Esophagus squamous epithelium (tissue), 5 donors: ENCODE results near the gene GMPR2. TPM values are rescaled to one million over a fixed set of nuclear protein-coding genes. Genes with fewer than 3 reads are reported as not detected.

ENCODE experiments used
- DNase-seq: peaks from one replicate; lab custom pipeline; 2025; lab: John Stamatoyannopoulos, UW
- H3K27ac ChIP-seq, 4 donors: fragments of 200-600 bp; sonication (generic); one replicate each; pipeline ENCODE4 v1.5.1; 2016 to 2019; ENCODE audit warnings: mild to moderate bottlenecking in 1 of 4
- H3K27me3 ChIP-seq, 4 donors: fragments of 200-600 bp; sonication (generic); 1 replicate in 3 of 4; 2 replicates in 1 of 4; pipeline versions ENCODE4 v1.5.1 to v1.6.0; 2017 to 2021; ENCODE audit warnings: antibody characterized with exemption in 1 of 4
- H3K36me3 ChIP-seq, 3 donors: fragments of 200-600 bp; sonication (generic); one replicate each; pipeline ENCODE4 v1.5.1; 2016 to 2019
- H3K4me1 ChIP-seq, 3 donors: fragments of 200-600 bp; sonication (generic); one replicate each; pipeline ENCODE4 v1.5.1; 2017 to 2019
- H3K4me3 ChIP-seq, 4 donors: fragments of 200-600 bp; sonication (generic); 1 replicate in 3 of 4; 2 replicates in 1 of 4; pipeline ENCODE4 v1.5.1; 2016 to 2019; ENCODE audit warnings: mild to moderate bottlenecking in 2 of 4, moderate library complexity in 1 of 4
- H3K9me3 ChIP-seq, 3 donors: fragments of 200-600 bp; sonication (generic); one replicate each; pipeline ENCODE4 v1.5.1; 2016 to 2019
- POLR2A ChIP-seq, 4 donors: fragments of 450-650 bp; IDR thresholded peaks; one replicate each; pipeline ENCODE4 v1.6.1; 2017; ENCODE audit warnings: antibody characterized with exemption in 4 of 4, mild to moderate bottlenecking in 4 of 4, moderate library complexity in 3 of 4
- WGBS, 2 donors: methylation state at CpG; one replicate each; pipeline ENCODE4 v1.1.5; 2018; 5-methylcytosine and 5-hydroxymethylcytosine counted together
- intact Hi-C: fragments of 100-400 bp; cut with DNase I; formaldehyde crosslinking; loops from one replicate; pipeline ENCODE4 v1.15.0; 2022
- total RNA-seq, 4 donors: library from RNA; depleted of rRNA; stranded (reverse); fragments of >200 nt; gene quantifications; one replicate each; pipeline ENCODE4 v1.1.0, GENCODE V29; 2016
- TF ChIP-seq, protein P1 (sequence below), 6 experiments: fragments of 450-650 bp in 4 of 6; fragments of 200-600 bp in 2 of 6; sonication (generic) in 2 of 6; IDR thresholded peaks; one replicate each; pipeline ENCODE4 v1.5.1; 2016 to 2019; ENCODE audit warnings: antibody characterized with exemption in 6 of 6, mild to moderate bottlenecking in 4 of 6, moderate library complexity in 4 of 6
- donor health status: DM: yes; HTN: yes; CAD: no.

Gene GMPR2
- total RNA-seq, 4 donors from 2014 or later = 18.5 to 47.7 (median 33.1) TPM

DNA sequence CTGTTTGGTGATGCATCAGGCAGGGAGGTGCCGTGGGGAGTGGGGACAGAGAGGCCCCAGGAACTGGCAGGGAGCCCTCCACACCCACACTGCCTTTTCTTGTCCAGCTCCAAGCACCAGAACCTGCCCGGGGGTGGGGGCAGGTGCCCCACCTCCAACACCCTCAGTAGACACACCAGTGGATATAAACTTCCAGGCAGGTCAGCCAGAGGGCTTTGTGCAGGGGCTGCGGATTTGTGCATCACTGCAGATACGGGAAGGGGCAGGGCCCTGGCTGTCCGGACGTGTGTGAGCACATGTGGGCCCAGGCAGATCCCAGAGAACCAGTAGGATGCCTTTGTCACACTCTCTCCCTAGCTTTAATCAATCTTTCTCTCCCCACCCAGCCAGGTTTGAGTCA lies 31.6 kb downstream of the GMPR2 start:
- peaks cover 17 to 74% (median 23%) of the 10 kb centered on the region in 3 donors for H3K36me3 ChIP-seq
- DNase-seq = no peak

DNA sequence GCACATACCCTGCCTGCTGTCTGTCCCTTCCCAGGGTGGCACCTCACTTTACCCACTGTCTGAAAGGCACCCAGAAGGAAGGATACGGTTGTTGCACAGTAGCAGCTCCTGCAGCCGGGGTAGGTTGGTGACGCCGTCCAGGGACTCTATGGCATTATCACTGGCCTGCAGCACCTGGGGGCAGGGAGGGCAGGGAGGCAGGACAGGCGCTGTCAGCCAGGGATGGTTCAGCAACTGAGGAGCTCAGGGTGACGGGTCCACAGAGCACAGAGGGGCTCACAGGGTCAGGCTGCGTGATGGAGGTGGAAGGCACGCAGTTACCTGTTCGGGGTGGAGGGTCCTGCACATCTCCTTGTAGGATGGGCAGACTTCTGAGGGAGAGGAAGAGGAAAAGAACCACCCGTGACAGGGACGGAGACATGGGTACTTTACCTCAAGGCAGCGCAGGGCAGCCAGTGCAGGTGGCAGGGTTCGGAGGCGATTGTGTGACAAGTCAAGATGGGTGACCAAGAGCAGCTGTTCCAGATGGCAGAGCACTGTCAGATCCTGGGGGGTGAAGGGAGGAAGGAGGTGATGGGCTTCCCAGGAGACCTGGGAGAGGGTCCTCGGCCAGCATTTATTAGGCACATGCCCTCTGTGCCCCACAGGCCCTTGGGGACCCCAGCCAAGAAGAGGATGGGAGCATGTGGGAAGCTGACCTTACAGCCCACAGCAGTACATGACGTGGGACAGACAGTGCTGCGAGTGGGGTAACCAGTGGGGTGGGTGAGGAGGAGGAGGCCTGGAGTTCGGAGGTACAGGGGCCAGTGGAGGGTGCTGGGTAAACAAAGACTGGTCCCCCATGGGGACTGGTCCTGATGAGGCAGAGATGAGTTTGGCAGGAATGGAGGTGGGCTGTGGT lies 33.9 kb downstream of the GMPR2 start:
- H3K36me3 ChIP-seq = peaks cover 17 to 61% (median 26%) of the 10 kb centered on the region in 3 donors
- WGBS, 2 donors = 87% methylated on average over 16 to 17 of the region's 18 CpGs
- no peak for DNase-seq
- intact Hi-C loops = no loop called here
- H3K4me3 ChIP-seq = no peak overlapping the region
- no peaks in the 10 kb centered on the region for H3K27me3 ChIP-seq
- H3K9me3 ChIP-seq = no peaks in the 10 kb centered on the region
- peaks cover 9 to 90% (median 34%) of the 10 kb centered on the region in 3 donors for H3K4me1 ChIP-seq
- peak overlapping the region; percentile 81 to 89 (median 87) for H3K27ac ChIP-seq
- TF ChIP-seq POLR2A (IDR thresholded peaks at IDR 0.05) = no peak
- TF ChIP-seq, protein P1, sequence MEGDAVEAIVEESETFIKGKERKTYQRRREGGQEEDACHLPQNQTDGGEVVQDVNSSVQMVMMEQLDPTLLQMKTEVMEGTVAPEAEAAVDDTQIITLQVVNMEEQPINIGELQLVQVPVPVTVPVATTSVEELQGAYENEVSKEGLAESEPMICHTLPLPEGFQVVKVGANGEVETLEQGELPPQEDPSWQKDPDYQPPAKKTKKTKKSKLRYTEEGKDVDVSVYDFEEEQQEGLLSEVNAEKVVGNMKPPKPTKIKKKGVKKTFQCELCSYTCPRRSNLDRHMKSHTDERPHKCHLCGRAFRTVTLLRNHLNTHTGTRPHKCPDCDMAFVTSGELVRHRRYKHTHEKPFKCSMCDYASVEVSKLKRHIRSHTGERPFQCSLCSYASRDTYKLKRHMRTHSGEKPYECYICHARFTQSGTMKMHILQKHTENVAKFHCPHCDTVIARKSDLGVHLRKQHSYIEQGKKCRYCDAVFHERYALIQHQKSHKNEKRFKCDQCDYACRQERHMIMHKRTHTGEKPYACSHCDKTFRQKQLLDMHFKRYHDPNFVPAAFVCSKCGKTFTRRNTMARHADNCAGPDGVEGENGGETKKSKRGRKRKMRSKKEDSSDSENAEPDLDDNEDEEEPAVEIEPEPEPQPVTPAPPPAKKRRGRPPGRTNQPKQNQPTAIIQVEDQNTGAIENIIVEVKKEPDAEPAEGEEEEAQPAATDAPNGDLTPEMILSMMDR (IDR thresholded peaks at IDR 0.05) = no peak

More for the DNA sequence above, 31.6 kb downstream of the GMPR2 start:
- TF ChIP-seq, protein P1 (IDR thresholded peaks at IDR 0.05) = no peak
- TF ChIP-seq POLR2A (IDR thresholded peaks at IDR 0.05) = no peak
- H3K27me3 ChIP-seq = no peaks in the 10 kb centered on the region
- peak overlapping the region; percentile 81 to 89 (median 87) for H3K27ac ChIP-seq
- peaks cover 9 to 94% (median 35%) of the 10 kb centered on the region in 3 donors for H3K4me1 ChIP-seq
- H3K9me3 ChIP-seq = no peaks in the 10 kb centered on the region
- peak overlapping the region in 1 of 4 donors; percentile 57 for H3K4me3 ChIP-seq
- intact Hi-C loops = no loop called here
- WGBS, 2 donors = 23 to 41% methylated on average over 2 to 5 of the region's 6 CpGs

GRCh38 chr14:24267516-24267915 lies 34.8 kb downstream of the GMPR2 start:
- intact Hi-C loops = no loop called here
- H3K4me3 ChIP-seq = no peak overlapping the region
- H3K9me3 ChIP-seq = no peaks in the 10 kb centered on the region
- peaks cover 17 to 54% (median 26%) of the 10 kb centered on the region in 3 donors for H3K36me3 ChIP-seq
- H3K27me3 ChIP-seq = no peaks in the 10 kb centered on the region
- WGBS, 2 donors = 84 to 90% methylated on average over 6 of the region's 9 CpGs
- TF ChIP-seq, protein P1 (IDR thresholded peaks at IDR 0.05) = no peak
- TF ChIP-seq POLR2A (IDR thresholded peaks at IDR 0.05) = no peak
- H3K4me1 ChIP-seq = peaks cover 14 to 94% (median 41%) of the 10 kb centered on the region in 3 donors
- H3K27ac ChIP-seq = peak overlapping the region in 3 of 4 donors; percentile 9 to 81 (median 11)
- DNase-seq = no peak

DNA sequence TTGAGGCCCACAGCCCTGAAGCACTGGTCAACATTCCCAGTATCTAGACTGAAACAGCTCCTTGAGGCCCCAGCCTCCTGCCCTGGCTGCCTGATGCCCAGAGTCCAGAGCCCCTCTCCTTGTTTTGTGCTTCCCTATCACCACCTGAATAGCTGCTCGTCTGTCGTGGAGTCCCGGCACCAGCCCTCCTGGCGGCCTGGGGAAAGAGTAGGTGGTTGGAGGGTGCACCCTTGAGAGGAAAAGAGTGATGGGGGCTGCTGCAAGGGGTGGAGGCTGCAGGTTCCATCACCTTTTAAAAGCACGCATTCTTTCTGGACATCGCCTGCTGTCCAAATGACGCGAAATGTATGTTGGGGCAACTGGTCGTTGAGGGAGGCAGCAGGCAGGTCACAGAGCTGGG lies 35.5 kb downstream of the GMPR2 start:
- Histone ChIP-seq H3K9me3 (no peaks in the 10 kb centered on the region), H3K4me1 (peaks cover 14 to 94% (median 39%) of the 10 kb centered on the region in 3 donors), H3K4me3 (no peak overlapping the region), H3K36me3 (peaks cover 17 to 54% (median 26%) of the 10 kb centered on the region in 3 donors), H3K27ac (peak overlapping the region in 1 of 4 donors; percentile 11), H3K27me3 (no peaks in the 10 kb centered on the region)
- WGBS, 2 donors = 97% methylated on average over 8 of the region's 9 CpGs; no CpG with 5 or more reads in 1 of the 2 donors
- intact Hi-C loops = no loop called here
- no peak for TF ChIP-seq POLR2A (IDR thresholded peaks at IDR 0.05)
- TF ChIP-seq, protein P1 (IDR thresholded peaks at IDR 0.05) = no peak
- no peak for DNase-seq

GRCh38 chr14:24269368-24269767 lies 36.6 kb downstream of the GMPR2 start:
- DNase-seq = no peak
- Histone ChIP-seq H3K9me3 (no peaks in the 10 kb centered on the region), H3K27ac (no peak overlapping the region), H3K4me1 (peaks cover 14 to 94% (median 35%) of the 10 kb centered on the region in 3 donors), H3K4me3 (no peak overlapping the region), H3K27me3 (no peaks in the 10 kb centered on the region), H3K36me3 (peaks cover 17 to 54% (median 26%) of the 10 kb centered on the region in 3 donors)
- intact Hi-C loops = no loop called here
- TF ChIP-seq, protein P1 (IDR thresholded peaks at IDR 0.05) = no peak
- no peak for TF ChIP-seq POLR2A (IDR thresholded peaks at IDR 0.05)
- 79 to 94% methylated on average over 3 to 7 of the region's 8 CpGs for WGBS, 2 donors
